Measurements from ENCODE around the gene OR4D1. TPM values are rescaled to one million over a fixed set of nuclear protein-coding genes. Genes with fewer than 3 reads are reported as not detected.

The OR4D1 gene
- total and polyA plus RNA-seq, 4 donors = under 0.01 TPM; not detected in 3

DNA sequence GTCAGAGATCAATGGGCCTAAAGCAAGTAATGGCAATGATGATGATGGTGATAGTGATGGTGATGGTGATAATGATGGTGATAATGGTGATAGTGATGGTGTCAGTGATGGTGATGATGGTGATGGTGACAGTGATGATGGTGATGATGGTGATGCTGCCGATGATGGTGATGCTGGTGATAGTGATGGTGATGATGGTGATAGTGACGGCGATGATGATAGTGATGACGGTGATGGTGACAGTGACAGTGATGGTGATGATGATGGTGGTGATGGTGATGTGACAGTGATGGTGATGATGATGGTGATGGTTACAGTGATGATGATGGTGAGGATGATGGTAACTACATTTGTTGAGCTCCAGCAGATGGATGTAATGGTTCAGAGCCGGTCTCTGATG, 30.8 kb upstream of the OR4D1 start (continued):
- TF ChIP-seq EGR1 (IDR thresholded peaks at IDR 0.05; ENCODE audit: low read depth in 2 of 2) = no peak
- no peak for TF ChIP-seq GABPA (IDR thresholded peaks at IDR 0.05 in 1 of 2, conservative IDR thresholded peaks at IDR 0.05 in 1 of 2)
- no peak for TF ChIP-seq RXRA (IDR thresholded peaks at IDR 0.05)
- TF ChIP-seq, protein P1, sequence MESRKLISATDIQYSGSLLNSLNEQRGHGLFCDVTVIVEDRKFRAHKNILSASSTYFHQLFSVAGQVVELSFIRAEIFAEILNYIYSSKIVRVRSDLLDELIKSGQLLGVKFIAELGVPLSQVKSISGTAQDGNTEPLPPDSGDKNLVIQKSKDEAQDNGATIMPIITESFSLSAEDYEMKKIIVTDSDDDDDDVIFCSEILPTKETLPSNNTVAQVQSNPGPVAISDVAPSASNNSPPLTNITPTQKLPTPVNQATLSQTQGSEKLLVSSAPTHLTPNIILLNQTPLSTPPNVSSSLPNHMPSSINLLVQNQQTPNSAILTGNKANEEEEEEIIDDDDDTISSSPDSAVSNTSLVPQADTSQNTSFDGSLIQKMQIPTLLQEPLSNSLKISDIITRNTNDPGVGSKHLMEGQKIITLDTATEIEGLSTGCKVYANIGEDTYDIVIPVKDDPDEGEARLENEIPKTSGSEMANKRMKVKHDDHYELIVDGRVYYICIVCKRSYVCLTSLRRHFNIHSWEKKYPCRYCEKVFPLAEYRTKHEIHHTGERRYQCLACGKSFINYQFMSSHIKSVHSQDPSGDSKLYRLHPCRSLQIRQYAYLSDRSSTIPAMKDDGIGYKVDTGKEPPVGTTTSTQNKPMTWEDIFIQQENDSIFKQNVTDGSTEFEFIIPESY (IDR thresholded peaks at IDR 0.05) = no peak
- TF ChIP-seq HNF4G (IDR thresholded peaks at IDR 0.05) = no peak

- TF ChIP-seq, protein P2, sequence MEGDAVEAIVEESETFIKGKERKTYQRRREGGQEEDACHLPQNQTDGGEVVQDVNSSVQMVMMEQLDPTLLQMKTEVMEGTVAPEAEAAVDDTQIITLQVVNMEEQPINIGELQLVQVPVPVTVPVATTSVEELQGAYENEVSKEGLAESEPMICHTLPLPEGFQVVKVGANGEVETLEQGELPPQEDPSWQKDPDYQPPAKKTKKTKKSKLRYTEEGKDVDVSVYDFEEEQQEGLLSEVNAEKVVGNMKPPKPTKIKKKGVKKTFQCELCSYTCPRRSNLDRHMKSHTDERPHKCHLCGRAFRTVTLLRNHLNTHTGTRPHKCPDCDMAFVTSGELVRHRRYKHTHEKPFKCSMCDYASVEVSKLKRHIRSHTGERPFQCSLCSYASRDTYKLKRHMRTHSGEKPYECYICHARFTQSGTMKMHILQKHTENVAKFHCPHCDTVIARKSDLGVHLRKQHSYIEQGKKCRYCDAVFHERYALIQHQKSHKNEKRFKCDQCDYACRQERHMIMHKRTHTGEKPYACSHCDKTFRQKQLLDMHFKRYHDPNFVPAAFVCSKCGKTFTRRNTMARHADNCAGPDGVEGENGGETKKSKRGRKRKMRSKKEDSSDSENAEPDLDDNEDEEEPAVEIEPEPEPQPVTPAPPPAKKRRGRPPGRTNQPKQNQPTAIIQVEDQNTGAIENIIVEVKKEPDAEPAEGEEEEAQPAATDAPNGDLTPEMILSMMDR (IDR thresholded peaks at IDR 0.05; ENCODE audit: low read depth, low read length, missing input control) = no peak
- TF ChIP-seq RXRA (IDR thresholded peaks at IDR 0.05) (no peak), RAD21 (IDR thresholded peaks at IDR 0.05) (no peak), REST (IDR thresholded peaks at IDR 0.05) (no peak), MAX (IDR thresholded peaks at IDR 0.05) (no peak), JUND (IDR thresholded peaks at IDR 0.05) (no peak), EGR1 (IDR thresholded peaks at IDR 0.05; ENCODE audit: low read depth in 2 of 2) (no peak), YY1 (IDR thresholded peaks at IDR 0.05) (no peak), HNF4G (IDR thresholded peaks at IDR 0.05) (no peak), FOXA2 (IDR thresholded peaks at IDR 0.05) (no peak), HNF4A (conservative IDR thresholded peaks at IDR 0.05) (no peak), NR2F2 (IDR thresholded peaks at IDR 0.05) (no peak)
- TF ChIP-seq, protein P1 (IDR thresholded peaks at IDR 0.05) = no peak
- TF ChIP-seq, protein P3, sequence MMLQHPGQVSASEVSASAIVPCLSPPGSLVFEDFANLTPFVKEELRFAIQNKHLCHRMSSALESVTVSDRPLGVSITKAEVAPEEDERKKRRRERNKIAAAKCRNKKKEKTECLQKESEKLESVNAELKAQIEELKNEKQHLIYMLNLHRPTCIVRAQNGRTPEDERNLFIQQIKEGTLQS (IDR thresholded peaks at IDR 0.05) = no peak
- WGBS = 65% methylated on average over 3 of the region's 3 CpGs
- H3K9me3 ChIP-seq (ENCODE audit: control insufficient read depth in 4 of 4, low read length in 3 of 4) = no peaks in the 10 kb centered on the region
- H3K4me3 ChIP-seq (ENCODE audit: low read depth in 1 of 3, low read length in 3 of 3) = no peak overlapping the region
- H3K36me3 ChIP-seq (ENCODE audit: control insufficient read depth in 4 of 4, insufficient read depth in 3 of 4, low read depth in 1 of 4, low read length in 3 of 4) = no peaks in the 10 kb centered on the region
- H3K4me1 ChIP-seq (ENCODE audit: control insufficient read depth in 4 of 4, insufficient read depth in 4 of 4, low read length in 3 of 4) = no peaks in the 10 kb centered on the region
- no peak for DNase-seq (ENCODE audit: low spot score)
- H3K27me3 ChIP-seq (ENCODE audit: control insufficient read depth in 4 of 4, insufficient read depth in 4 of 4, low read length in 3 of 4) = peaks cover 0 to 4% (median under 1%) of the 10 kb centered on the region in 4 donors
- no peak overlapping the region for H3K9ac ChIP-seq (ENCODE audit: low read depth in 1 of 2, low read length in 2 of 2)
- no peak overlapping the region for H3K27ac ChIP-seq (ENCODE audit: low read depth in 1 of 2, low read length in 2 of 2)
Observed at GRCh38 chr17:58119491-58119890, 28.7 kb upstream of the OR4D1 start.

Measured in liver (tissue), 9 donors.